ENCODE measurements around the gene TET1. TPM values are rescaled to one million over a fixed set of nuclear protein-coding genes. Genes with fewer than 3 reads are reported as not detected.

Gene TET1
- total and polyA plus RNA-seq, 9 of the 15 experiments (the other 6 are each of a cell fraction or from before 2014, with no cell fraction given): 2.6 to 21.3 (median 11.6) TPM

DNA sequence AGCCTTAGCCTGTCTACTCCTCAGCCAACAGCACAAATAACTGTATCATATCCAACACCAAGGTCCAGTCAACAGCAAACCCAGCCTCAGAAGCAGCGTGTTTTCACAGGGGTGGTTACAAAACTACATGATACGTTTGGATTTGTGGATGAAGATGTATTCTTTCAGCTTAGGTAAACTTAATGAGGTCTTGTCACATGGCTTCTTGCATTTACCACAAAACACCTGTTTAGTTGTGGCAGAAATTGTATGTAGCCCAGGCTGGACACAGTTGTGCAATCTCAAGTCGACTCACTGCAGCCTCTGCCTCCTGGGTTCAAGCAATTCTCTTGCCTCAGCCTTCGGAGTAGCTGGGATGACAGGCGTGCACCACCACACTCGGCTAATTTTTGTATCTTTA is 182.3 kb downstream of the TET1 start:
- H3K36me3 ChIP-seq (ENCODE audit: control insufficient read depth, insufficient read depth, low read length): peaks cover 87% of the 10 kb centered on the region
- 79% methylated on average over 6 of the region's 6 CpGs for WGBS (ENCODE audit: insufficient coverage, low coverage, missing lambda C conversion rate)
- ChIA-PET CTCF (ENCODE audit: low intra/inter-chr PET ratio) (no interaction called here), POLR2A (interaction anchor here (0.8 to 1.9 kb wide), 5 partner anchors 9 to 12 kb away, joined by 3 to 8 read pairs (median 3); no protein-coding TSS in a partner anchor)
- H3K4me2 ChIP-seq (ENCODE audit: insufficient read depth, low read length): no peak overlapping the region
- BruUV-seq (replicated peaks): no TSS peak
- no peaks in the 10 kb centered on the region for H3K27me3 ChIP-seq (ENCODE audit: control insufficient read depth in 2 of 2, insufficient read depth in 2 of 2, low read length in 2 of 2)
- H4K20me1 ChIP-seq (replicated peaks; ENCODE audit: control insufficient read depth, insufficient read depth, low read length): no peaks in the 10 kb centered on the region
- TF ChIP-seq HMBOX1 (IDR thresholded peaks at IDR 0.05): no peak
- TF ChIP-seq ZC3H4 (CRISPR knock-in tag; IDR thresholded peaks at IDR 0.05; ENCODE audit: borderline replicate concordance): no peak
- no peak for TF ChIP-seq ZNF217 (CRISPR knock-in tag; IDR thresholded peaks at IDR 0.05)
- TF ChIP-seq CEBPB (tag; IDR thresholded peaks at IDR 0.05): no peak
- TF ChIP-seq ZNF197 (CRISPR knock-in tag; IDR thresholded peaks at IDR 0.05; ENCODE audit: low read depth): no peak
- TF ChIP-seq MXI1 (IDR thresholded peaks at IDR 0.05; ENCODE audit: low read depth, low read length): no peak
- TF ChIP-seq HNRNPUL1 (IDR thresholded peaks at IDR 0.05; ENCODE audit: low read length): no peak
- no peak for TF ChIP-seq NR1H2 (CRISPR knock-in tag; IDR thresholded peaks at IDR 0.05)
- 0 out of 3 replicates have a peak, but pooled peaks cover 4% of the 10 kb centered on the region for H3K79me2 ChIP-seq (ENCODE audit: control insufficient read depth, insufficient read depth, low read length)
- H3K4me1 ChIP-seq (replicated peaks in 1 of 2; ENCODE audit: control insufficient read depth in 2 of 2, insufficient read depth in 2 of 2, low read length in 2 of 2): no peaks in the 10 kb centered on the region
- FAIRE-seq: peak; percentile 19
- no peak overlapping the region for H3K9ac ChIP-seq (ENCODE audit: insufficient read depth in 1 of 2, low read depth in 2 of 2, low read length in 2 of 2)
- H2AFZ ChIP-seq (ENCODE audit: low read depth, low read length): no peak overlapping the region
- H3K4me3 ChIP-seq: no peak overlapping the region
- intact Hi-C loops (cut with micrococcal nuclease): no loop called here
- H3K27ac ChIP-seq (ENCODE audit: extremely low read depth, low read depth, low read length): no peak overlapping the region
- in situ Hi-C loops (cut with MboI): no loop called here
- no peak for ATAC-seq
- DNase-seq (ENCODE audit: extremely low read depth in 1 of 4, low spot score in 3 of 4): no peak
- no peaks in the 10 kb centered on the region for H3K9me3 ChIP-seq (replicated peaks; ENCODE audit: control insufficient read depth, insufficient read depth, low read depth, low read length)
- no peaks in the 10 kb centered on the region for H3K9me1 ChIP-seq (ENCODE audit: control insufficient read depth, insufficient read depth, low read length)

Small RNA genes within 50 kb of the gene (small RNA-seq; reads per million reads assigned to genes)
- gene RF00019: not detected

Other genes with a start within 250 kb of the TET1 start
- 68.9 and 88.0 TPM in 2 replicates for gene HNRNPH3, start 228.3 kb upstream of the TET1 start, total RNA-seq (2014; rRNA removed)
- 52.8 and 72.3 TPM in 2 replicates for gene HNRNPH3, start 228.3 kb upstream of the TET1 start, total RNA-seq (2014; rRNA removed; fragmentation: Illumina TruSeq; extraction: Trizol)
- gene HNRNPH3, start 228.3 kb upstream of the TET1 start, total RNA-seq (2015; rRNA removed; fragmentation: Illumina TruSeq; extraction: Trizol): 60.8 and 61.5 TPM in 2 replicates
- gene HNRNPH3, start 228.3 kb upstream of the TET1 start, total RNA-seq (2021): 162 and 170 TPM in 2 replicates
- gene HNRNPH3, start 228.3 kb upstream of the TET1 start, polyA plus RNA-seq (2011; rRNA removed): 97.5 and 152 TPM in 2 replicates
- gene HNRNPH3, start 228.3 kb upstream of the TET1 start, polyA plus RNA-seq (2014; fragmentation: Illumina TruSeq; extraction: Trizol): 468 and 562 TPM in 2 replicates
- 100 to 1,000 TPM; 129 to 208 TPM for gene HNRNPH3, start 228.3 kb upstream of the TET1 start, polyA plus RNA-seq (2014; fragmentation: Nextera tagmentation; extraction: Ambion mirVana)
- gene HNRNPH3, start 228.3 kb upstream of the TET1 start, polyA plus RNA-seq (2014; rRNA removed): 371 and 431 TPM in 2 replicates
- 1.7 and 2.6 TPM in 2 replicates for gene PBLD, start 227.4 kb upstream of the TET1 start, total RNA-seq (2014; rRNA removed)
- gene PBLD, start 227.4 kb upstream of the TET1 start, total RNA-seq (2014; rRNA removed; fragmentation: Illumina TruSeq; extraction: Trizol): 4.3 and 4.8 TPM in 2 replicates
- gene PBLD, start 227.4 kb upstream of the TET1 start, total RNA-seq (2015; rRNA removed; fragmentation: Illumina TruSeq; extraction: Trizol): 2.0 and 2.7 TPM in 2 replicates
- 2.2 and 2.5 TPM in 2 replicates for gene PBLD, start 227.4 kb upstream of the TET1 start, total RNA-seq (2021)
- 1.2 and 1.8 TPM in 2 replicates for gene PBLD, start 227.4 kb upstream of the TET1 start, polyA plus RNA-seq (2011; rRNA removed)
- 2.8 and 3.3 TPM in 2 replicates for gene PBLD, start 227.4 kb upstream of the TET1 start, polyA plus RNA-seq (2014; fragmentation: Illumina TruSeq; extraction: Trizol)
- gene PBLD, start 227.4 kb upstream of the TET1 start, polyA plus RNA-seq (2014; fragmentation: Nextera tagmentation; extraction: Ambion mirVana): 1 to 10 TPM; 1.7 to 2.1 TPM
- gene PBLD, start 227.4 kb upstream of the TET1 start, polyA plus RNA-seq (2014; rRNA removed): 2.7 and 2.9 TPM in 2 replicates
- 9.7 and 15.6 TPM in 2 replicates for gene RUFY2, start 153.1 kb upstream of the TET1 start, total RNA-seq (2014; rRNA removed)
- 20.1 and 21.4 TPM in 2 replicates for gene RUFY2, start 153.1 kb upstream of the TET1 start, total RNA-seq (2014; rRNA removed; fragmentation: Illumina TruSeq; extraction: Trizol)
- 18.8 and 19.3 TPM in 2 replicates for gene RUFY2, start 153.1 kb upstream of the TET1 start, total RNA-seq (2015; rRNA removed; fragmentation: Illumina TruSeq; extraction: Trizol)
- gene RUFY2, start 153.1 kb upstream of the TET1 start, total RNA-seq (2021): 12.6 and 12.8 TPM in 2 replicates
- 12.9 and 13.7 TPM in 2 replicates for gene RUFY2, start 153.1 kb upstream of the TET1 start, polyA plus RNA-seq (2011; rRNA removed)
- 10.4 and 12.4 TPM in 2 replicates for gene RUFY2, start 153.1 kb upstream of the TET1 start, polyA plus RNA-seq (2014; fragmentation: Illumina TruSeq; extraction: Trizol)
- 1 to 10 TPM; 3.7 to 4.5 TPM for gene RUFY2, start 153.1 kb upstream of the TET1 start, polyA plus RNA-seq (2014; fragmentation: Nextera tagmentation; extraction: Ambion mirVana)
- gene RUFY2, start 153.1 kb upstream of the TET1 start, polyA plus RNA-seq (2014; rRNA removed): 11.2 and 14.0 TPM in 2 replicates
- 24.6 and 35.1 TPM in 2 replicates for gene DNA2, start 88.4 kb upstream of the TET1 start, total RNA-seq (2014; rRNA removed)
- gene DNA2, start 88.4 kb upstream of the TET1 start, total RNA-seq (2014; rRNA removed; fragmentation: Illumina TruSeq; extraction: Trizol): 51.4 and 59.2 TPM in 2 replicates
- gene DNA2, start 88.4 kb upstream of the TET1 start, total RNA-seq (2015; rRNA removed; fragmentation: Illumina TruSeq; extraction: Trizol): 47.4 and 50.5 TPM in 2 replicates
- gene DNA2, start 88.4 kb upstream of the TET1 start, total RNA-seq (2021): 45.8 and 47.7 TPM in 2 replicates
- gene DNA2, start 88.4 kb upstream of the TET1 start, polyA plus RNA-seq (2011; rRNA removed): 31.8 and 43.5 TPM in 2 replicates
- 38.3 and 40.8 TPM in 2 replicates for gene DNA2, start 88.4 kb upstream of the TET1 start, polyA plus RNA-seq (2014; fragmentation: Illumina TruSeq; extraction: Trizol)
- gene DNA2, start 88.4 kb upstream of the TET1 start, polyA plus RNA-seq (2014; fragmentation: Nextera tagmentation; extraction: Ambion mirVana): 10 to 100 TPM; 24.7 to 32.7 TPM
- gene DNA2, start 88.4 kb upstream of the TET1 start, polyA plus RNA-seq (2014; rRNA removed): 31.4 and 35.1 TPM in 2 replicates
- gene SLC25A16, start 32.8 kb upstream of the TET1 start, total RNA-seq (2014; rRNA removed): 7.5 and 9.0 TPM in 2 replicates
- 25.7 and 32.0 TPM in 2 replicates for gene SLC25A16, start 32.8 kb upstream of the TET1 start, total RNA-seq (2014; rRNA removed; fragmentation: Illumina TruSeq; extraction: Trizol)
- 16.7 and 16.8 TPM in 2 replicates for gene SLC25A16, start 32.8 kb upstream of the TET1 start, total RNA-seq (2015; rRNA removed; fragmentation: Illumina TruSeq; extraction: Trizol)
- gene SLC25A16, start 32.8 kb upstream of the TET1 start, total RNA-seq (2021): 21.9 and 24.1 TPM in 2 replicates
- gene SLC25A16, start 32.8 kb upstream of the TET1 start, polyA plus RNA-seq (2011; rRNA removed): 26.0 and 28.5 TPM in 2 replicates
- 9.6 and 12.0 TPM in 2 replicates for gene SLC25A16, start 32.8 kb upstream of the TET1 start, polyA plus RNA-seq (2014; fragmentation: Illumina TruSeq; extraction: Trizol)
- gene SLC25A16, start 32.8 kb upstream of the TET1 start, polyA plus RNA-seq (2014; fragmentation: Nextera tagmentation; extraction: Ambion mirVana): 1 to 10 TPM; 2.7 to 5.1 TPM
- gene SLC25A16, start 32.8 kb upstream of the TET1 start, polyA plus RNA-seq (2014; rRNA removed): 20.0 and 24.6 TPM in 2 replicates
- 94.9 and 98.3 TPM in 2 replicates for gene CCAR1, start 160.9 kb downstream of the TET1 start, total RNA-seq (2014; rRNA removed)
- 131 and 150 TPM in 2 replicates for gene CCAR1, start 160.9 kb downstream of the TET1 start, total RNA-seq (2014; rRNA removed; fragmentation: Illumina TruSeq; extraction: Trizol)
- gene CCAR1, start 160.9 kb downstream of the TET1 start, total RNA-seq (2015; rRNA removed; fragmentation: Illumina TruSeq; extraction: Trizol): 145 and 157 TPM in 2 replicates
- gene CCAR1, start 160.9 kb downstream of the TET1 start, total RNA-seq (2021): 88.0 and 102 TPM in 2 replicates
- 111 and 117 TPM in 2 replicates for gene CCAR1, start 160.9 kb downstream of the TET1 start, polyA plus RNA-seq (2011; rRNA removed)
- gene CCAR1, start 160.9 kb downstream of the TET1 start, polyA plus RNA-seq (2014; fragmentation: Illumina TruSeq; extraction: Trizol): 117 and 141 TPM in 2 replicates
- gene CCAR1, start 160.9 kb downstream of the TET1 start, polyA plus RNA-seq (2014; fragmentation: Nextera tagmentation; extraction: Ambion mirVana): 10 to 100 TPM; 44.8 to 68.5 TPM
- 112 and 173 TPM in 2 replicates for gene CCAR1, start 160.9 kb downstream of the TET1 start, polyA plus RNA-seq (2014; rRNA removed)

Measured in K562 (cell line).